Endothelial cell of umbilical vein (primary cell): ENCODE results near the gene FOXD3. TPM values are rescaled to one million over a fixed set of nuclear protein-coding genes. Genes with fewer than 3 reads are reported as not detected.

Experiments used
- BruUV-seq: library from RNA; stranded (reverse); fragments of 400-500 nt; replicated peaks from 2 replicates; lab custom pipeline; 2021; lab: Mats Ljungman, UMichigan
- CTCF ChIA-PET: fragments of 300-600, 350-600 bp; sonication (Branson Sonifier 250); formaldehyde crosslinking; loops from one replicate; lab custom pipeline; 2021; ENCODE audit warnings: antibody characterized with exemption, inconsistent platforms; lab: Charles Lee
- POLR2A ChIA-PET: fragments of 300-600, 350-600 bp; sonication (Branson Sonifier 250); formaldehyde crosslinking; loops from one replicate; lab custom pipeline; 2021; ENCODE audit warnings: antibody characterized with exemption, inconsistent platforms; lab: Charles Lee
- DNase-seq: peaks from one replicate; pipeline ENCODE4 v3.0.0-alpha.2; 2011; ENCODE audit warnings: low read depth, low spot score
- FAIRE-seq: peaks from 2 replicates; lab custom pipeline; 2011; peaks lifted over from hg19 to GRCh38; lab: Jason Lieb, UNC
- H2AFZ ChIP-seq: 2 replicates; pipeline ENCODE4 v1.6.0; 2012; ENCODE audit warnings: low read depth, low read length, control low read depth, inconsistent platforms
- H3K27ac ChIP-seq: 2 replicates; pipeline ENCODE4 v1.5.1; 2011; ENCODE audit warnings: low read depth, mild to moderate bottlenecking, control low read depth, low read length, moderate library complexity; ENCODE audit not compliant: insufficient read depth
- H3K27me3 ChIP-seq, 2 experiments: 2 replicates each; pipeline versions ENCODE4 v1.6.0 to v1.6.1; 2011; ENCODE audit warnings: low read length in 2 of 2, mixed read lengths in 1 of 2; ENCODE audit not compliant: control insufficient read depth in 2 of 2, insufficient read depth in 2 of 2
- H3K36me3 ChIP-seq, 2 experiments: 2 replicates in 1 of 2; 3 replicates in 1 of 2; pipeline ENCODE4 v1.5.1; 2011; ENCODE audit warnings: low read length in 2 of 2, mild to moderate bottlenecking in 1 of 2, moderate library complexity in 1 of 2; ENCODE audit not compliant: control insufficient read depth in 2 of 2, insufficient read depth in 2 of 2; ENCODE audit errors: extremely low read depth in 1 of 2
- H3K4me1 ChIP-seq: 3 replicates; pipeline ENCODE4 v1.5.1; 2011; ENCODE audit warnings: mild to moderate bottlenecking, low read length; ENCODE audit not compliant: control insufficient read depth, insufficient read depth; ENCODE audit errors: extremely low read depth
- H3K4me2 ChIP-seq: 2 replicates; pipeline ENCODE4 v1.6.1; 2011; ENCODE audit warnings: low read length, control low read depth, mixed read lengths; ENCODE audit not compliant: insufficient read depth
- H3K4me3 ChIP-seq, 3 experiments: fragments of 200-600 bp in 1 of 3; sonication (generic), shearing (Covaris generic) in 1 of 3; replicated peaks in 1 of 3; 2 replicates each; pipeline ENCODE4 v1.5.1; 2011 to 2016; ENCODE audit warnings: control low read depth in 3 of 3, low read length in 3 of 3, mild to moderate bottlenecking in 2 of 3, inconsistent platforms in 1 of 3, low read depth in 1 of 3, moderate library complexity in 1 of 3; ENCODE audit not compliant: insufficient read depth in 1 of 3
- H3K79me2 ChIP-seq: 2 replicates; pipeline ENCODE4 v1.6.0; 2012; ENCODE audit warnings: low read length, inconsistent platforms; ENCODE audit not compliant: control insufficient read depth, insufficient read depth
- H3K9ac ChIP-seq: replicated peaks from 2 replicates; pipeline ENCODE3; 2011; ENCODE audit warnings: low read length, control low read depth; ENCODE audit not compliant: insufficient read depth; ENCODE audit errors: extremely low read depth
- H3K9me1 ChIP-seq: replicated peaks from 3 replicates; pipeline ENCODE4 v1.6.0; 2011; ENCODE audit warnings: mild to moderate bottlenecking, low read length; ENCODE audit not compliant: control insufficient read depth, insufficient read depth; ENCODE audit errors: extremely low read depth
- H3K9me3 ChIP-seq: replicated peaks from 2 replicates; pipeline ENCODE4 v1.5.1; 2012; ENCODE audit warnings: low read length, inconsistent platforms; ENCODE audit not compliant: control insufficient read depth, insufficient read depth
- H4K20me1 ChIP-seq: replicated peaks from 2 replicates; pipeline ENCODE3; 2011; ENCODE audit warnings: mild to moderate bottlenecking, low read length; ENCODE audit not compliant: control insufficient read depth, insufficient read depth; ENCODE audit errors: extremely low read depth
- EZH2 ChIP-seq: IDR thresholded peaks from 2 replicates; pipeline ENCODE4 v1.6.1; 2012; ENCODE audit warnings: borderline replicate concordance, low read depth, mild to moderate bottlenecking, moderate library complexity, low read length, inconsistent platforms; ENCODE audit not compliant: severe bottlenecking
- GATA2 ChIP-seq: IDR thresholded peaks from 2 replicates; pipeline ENCODE4 v1.7.0; 2011; ENCODE audit warnings: low read depth, mild to moderate bottlenecking, moderate library complexity, mixed read lengths, low read length; ENCODE audit not compliant: insufficient read length, insufficient read depth
- POLR2AphosphoS5 ChIP-seq: IDR thresholded peaks from 2 replicates; pipeline ENCODE4 v1.6.1; 2012; ENCODE audit warnings: low read depth, mild to moderate bottlenecking, control low read depth, low read length, moderate library complexity; ENCODE audit not compliant: insufficient read depth
- dilution Hi-C: fragments of 300-500 bp; cut with MboI; formaldehyde crosslinking; loops from one replicate; pipeline ENCODE4 v1.15.0; 2019; ENCODE audit warnings: low sequenced_read_pairs; ENCODE audit not compliant: extremely low pct_ligation_motif_present
- intact Hi-C: fragments of 100-400 bp; cut with micrococcal nuclease; formaldehyde crosslinking; loops from one replicate; pipeline ENCODE4 v1.10.0; 2022
- polyA plus RNA-seq, 4 experiments: library from polyadenylated mRNA; depleted of rRNA in 3 of 4; stranded (reverse) in 3 of 4; unstranded in 1 of 4; fragments of >200 nt; gene quantifications; 2 replicates each; pipeline versions ENCODE4 v1.2.1 to v1.2.3, GENCODE V29; 2011 to 2012; ENCODE audit warnings: missing spikeins in 1 of 4
- total RNA-seq: library from RNA; stranded (reverse); gene quantifications from 2 replicates; pipeline ENCODE4 v1.2.3, GENCODE V29; 2021
- TF ChIP-seq, protein P1 (sequence below), 2 donors: IDR thresholded peaks; 1 replicate in 1 of 2; 2 replicates in 1 of 2; pipeline ENCODE4 v1.5.1; 2011; ENCODE audit warnings: low read length in 2 of 2, mild to moderate bottlenecking in 2 of 2, moderate library complexity in 2 of 2, control low read depth in 1 of 2, inconsistent platforms in 1 of 2, low read depth in 1 of 2; ENCODE audit not compliant: insufficient read depth in 1 of 2; ENCODE audit errors: extremely low read depth in 1 of 2

The FOXD3 gene
- total and polyA plus RNA-seq, 2 donors (not counting 3 experiments of a cell fraction or from before 2014, with no cell fraction given): not detected

DNA sequence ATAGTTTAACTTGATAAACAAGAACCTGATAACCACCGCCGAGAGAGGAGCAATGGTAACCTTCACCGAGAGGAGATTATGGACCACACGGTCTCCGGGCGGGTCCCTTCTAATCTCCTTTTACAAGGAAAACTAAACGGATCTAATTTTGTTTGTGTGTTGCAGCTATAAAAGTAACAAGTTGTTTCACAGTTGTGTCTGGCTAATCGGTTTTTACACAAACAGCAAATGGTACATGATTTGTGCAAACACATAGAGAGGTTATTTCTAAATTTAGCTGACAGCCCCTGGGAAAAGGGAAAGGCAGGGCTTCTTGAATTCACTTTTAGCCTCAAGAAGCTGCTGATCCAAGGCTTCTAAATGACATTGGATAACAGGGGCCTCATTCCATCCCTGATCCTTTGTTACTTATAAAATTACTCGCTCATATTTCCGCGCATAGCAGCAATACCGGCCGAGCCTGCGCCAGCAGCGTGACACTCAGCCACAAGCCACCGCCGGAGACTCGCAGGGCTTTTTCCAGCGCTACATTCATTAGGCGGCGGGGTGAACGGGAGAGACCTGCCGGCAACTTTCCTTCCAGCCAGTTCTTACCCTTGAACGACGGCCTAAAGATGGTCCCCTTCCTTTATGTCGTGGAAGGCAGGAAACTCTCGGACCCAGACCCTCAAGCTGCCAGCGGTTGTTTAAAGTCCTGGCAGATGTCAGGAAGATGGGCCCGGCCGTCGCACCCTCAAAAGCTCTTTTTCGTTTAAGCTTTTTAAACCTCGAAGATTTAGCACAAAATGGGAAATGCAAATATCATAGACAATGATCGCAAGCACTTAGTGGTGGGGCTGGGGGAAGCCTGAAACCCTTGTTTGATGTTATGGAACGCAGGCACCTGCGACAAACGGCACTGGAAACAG, 4.4 kb downstream of the FOXD3 start:
- Histone ChIP-seq H3K36me3 (no peaks in the 10 kb centered on the region), H3K9me1 (no peaks in the 10 kb centered on the region), H3K9me3 (no peaks in the 10 kb centered on the region), H3K9ac (no peak overlapping the region), H3K4me1 (no peaks in the 10 kb centered on the region), H3K27me3 (peaks cover 75 to 100% of the 10 kb centered on the region in 2 experiments), H2AFZ (no peak overlapping the region), H3K4me2 (no peak overlapping the region), H3K4me3 (no peak overlapping the region), H4K20me1 (peaks cover 9% of the 10 kb centered on the region), H3K79me2 (no peaks in the 10 kb centered on the region), H3K27ac (no peak overlapping the region)
- ChIA-PET POLR2A (no interaction called here), CTCF (interaction anchor here (0.7 to 3.0 kb wide), 11 partner anchors 9 to 211 kb away, joined by 3 to 43 read pairs (median 6); partner anchors contain the start of gene EFCAB7)
- no TSS peak for BruUV-seq
- dilution Hi-C loops: no loop called here
- intact Hi-C loops: loop anchor here (1.0 to 2.0 kb wide), 3 partner anchors 115 to 212 kb away; partner anchors contain the start of genes EFCAB7 and ITGB3BP
- TF ChIP-seq, protein P1, sequence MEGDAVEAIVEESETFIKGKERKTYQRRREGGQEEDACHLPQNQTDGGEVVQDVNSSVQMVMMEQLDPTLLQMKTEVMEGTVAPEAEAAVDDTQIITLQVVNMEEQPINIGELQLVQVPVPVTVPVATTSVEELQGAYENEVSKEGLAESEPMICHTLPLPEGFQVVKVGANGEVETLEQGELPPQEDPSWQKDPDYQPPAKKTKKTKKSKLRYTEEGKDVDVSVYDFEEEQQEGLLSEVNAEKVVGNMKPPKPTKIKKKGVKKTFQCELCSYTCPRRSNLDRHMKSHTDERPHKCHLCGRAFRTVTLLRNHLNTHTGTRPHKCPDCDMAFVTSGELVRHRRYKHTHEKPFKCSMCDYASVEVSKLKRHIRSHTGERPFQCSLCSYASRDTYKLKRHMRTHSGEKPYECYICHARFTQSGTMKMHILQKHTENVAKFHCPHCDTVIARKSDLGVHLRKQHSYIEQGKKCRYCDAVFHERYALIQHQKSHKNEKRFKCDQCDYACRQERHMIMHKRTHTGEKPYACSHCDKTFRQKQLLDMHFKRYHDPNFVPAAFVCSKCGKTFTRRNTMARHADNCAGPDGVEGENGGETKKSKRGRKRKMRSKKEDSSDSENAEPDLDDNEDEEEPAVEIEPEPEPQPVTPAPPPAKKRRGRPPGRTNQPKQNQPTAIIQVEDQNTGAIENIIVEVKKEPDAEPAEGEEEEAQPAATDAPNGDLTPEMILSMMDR (IDR thresholded peaks at IDR 0.05; ENCODE audit: extremely low read depth in 1 of 2, insufficient read depth in 1 of 2, low read depth in 1 of 2, low read length in 2 of 2): no peak
- TF ChIP-seq GATA2 (no peak), EZH2 (peak; percentile 92), POLR2AphosphoS5 (no peak)
- DNase-seq: peak; percentile 35
- FAIRE-seq: peak; percentile 53
